CD4-positive, alpha-beta T cell treated with Interleukin-2 at 100 ng/mL for 4 hours (primary cell): ENCODE measurements around the gene DLX1.
A peak's percentile ranks its signal among the peaks of the same experiment; 100 is the strongest.
"Not testable (repeated sequence)": the region's sequence is repeated elsewhere in the genome, so short reads cannot be mapped to it uniquely, and the experiment has no call there.

ENCODE experiments used
- DNase-seq: peaks from one replicate; pipeline ENCODE4 v3.0.0-alpha.2; 2020; ENCODE audit warnings: low spot score

Gene DLX1

GRCh38 chr2:172098650-172099471 is 13.6 kb downstream of the DLX1 start:
- DNase-seq: no peak

- no peak for DNase-seq
These were observed 14.3 kb downstream of the DLX1 start for GRCh38 chr2:172099472-172100079.

GRCh38 chr2:172100080-172100934 is 15.0 kb downstream of the DLX1 start:
- no peak for DNase-seq

DNA sequence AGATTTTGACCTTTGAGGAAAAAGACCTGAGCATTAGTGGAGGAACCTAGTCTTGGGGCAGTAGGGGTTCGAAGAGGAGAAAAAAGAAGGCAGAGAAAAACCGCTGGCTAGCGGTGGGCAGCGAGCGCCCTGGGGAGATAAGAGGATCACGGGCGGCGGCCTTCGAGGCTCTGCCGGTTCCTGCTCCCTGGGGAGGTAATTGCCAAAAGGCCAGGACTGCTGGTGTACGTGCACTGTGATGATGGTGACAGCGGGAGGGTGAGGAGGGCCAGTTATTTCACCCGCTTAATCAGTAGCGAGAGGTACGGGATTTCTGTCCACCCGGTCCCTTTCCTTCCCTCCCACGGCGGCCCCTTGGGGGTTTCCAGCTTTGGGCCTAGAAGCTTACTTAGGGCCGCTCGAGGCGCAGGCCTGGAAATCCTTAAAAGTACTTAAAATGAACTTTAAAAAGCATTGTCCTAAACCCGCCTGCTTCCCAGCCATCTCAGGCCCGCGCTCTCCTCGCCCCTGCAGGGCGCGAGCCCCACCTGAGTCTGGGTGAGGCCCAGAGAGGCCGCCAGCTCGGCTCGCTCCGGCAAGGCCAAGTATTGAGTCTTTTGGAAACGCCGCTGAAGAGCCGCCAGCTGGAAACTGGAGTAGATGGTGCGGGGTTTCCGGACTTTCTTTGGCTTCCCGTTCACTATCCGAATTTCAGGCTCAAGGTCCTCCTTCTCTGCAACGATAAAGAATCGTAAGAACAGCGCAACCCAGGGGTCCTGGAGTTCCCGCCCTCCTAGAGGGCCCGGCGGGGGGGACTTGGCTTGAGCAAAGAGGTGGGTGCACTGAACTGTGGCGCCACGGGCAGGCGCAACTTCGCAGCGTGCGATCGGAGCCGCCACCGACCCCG is 15.9 kb downstream of the DLX1 start:
- DNase-seq: no peak

GRCh38 chr2:172101821-172102390 is 16.6 kb downstream of the DLX1 start:
- no peak for DNase-seq

DNA sequence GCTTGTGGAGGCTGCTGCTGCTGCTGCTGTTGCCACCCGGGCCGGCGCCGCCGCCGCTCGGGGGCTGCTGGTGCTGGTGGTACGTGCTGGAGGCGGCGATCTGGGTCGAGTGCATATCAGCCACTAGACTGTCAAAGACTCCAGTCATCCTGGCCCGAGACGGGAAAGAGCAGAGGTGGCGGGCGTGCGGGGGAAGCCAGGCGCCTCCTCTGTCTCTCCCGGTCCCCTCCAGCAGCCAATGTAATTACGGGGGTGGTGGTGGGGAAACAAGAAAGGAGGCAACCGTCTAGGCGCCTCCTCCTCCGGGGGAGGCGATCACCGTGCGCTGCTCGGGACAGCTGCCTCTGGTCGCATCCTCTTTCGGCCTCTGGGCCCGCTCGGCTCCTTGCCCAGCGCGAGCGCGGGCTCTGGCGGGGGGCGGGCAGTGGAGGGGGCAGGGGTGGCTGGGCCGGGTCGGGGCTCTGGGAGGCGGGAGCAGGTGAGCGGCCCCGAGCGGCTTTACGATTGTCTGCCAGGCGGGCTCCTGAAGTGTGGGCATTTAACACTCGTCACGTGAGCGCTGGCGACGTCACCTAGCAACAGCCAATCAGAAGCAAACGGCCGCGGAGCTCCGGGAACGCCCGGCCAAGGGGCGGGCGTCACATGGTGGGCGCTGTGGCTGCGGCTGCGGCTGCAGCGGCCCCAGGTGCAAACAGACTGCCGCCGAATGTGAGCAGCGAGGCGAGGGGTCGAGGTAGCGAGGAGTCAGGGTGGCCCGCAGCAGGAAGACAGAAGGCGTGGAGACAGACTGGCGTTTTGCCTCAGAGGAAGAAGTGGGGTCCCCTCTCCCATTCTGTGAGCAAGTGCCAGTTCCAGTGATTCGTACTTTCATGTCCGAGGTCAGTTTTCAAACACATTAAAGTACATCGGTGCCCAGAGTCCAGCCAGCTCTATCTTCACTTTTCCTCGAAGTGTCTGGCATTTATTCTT is 17.4 kb downstream of the DLX1 start, which contains the start of gene DLX2:
Gene DLX2, minus strand, starts transcription at position 510 of the 969 bp plus-strand sequence. Its CDS starts 362 bp downstream, at position 148.
- peak; percentile 60 for DNase-seq

DNA sequence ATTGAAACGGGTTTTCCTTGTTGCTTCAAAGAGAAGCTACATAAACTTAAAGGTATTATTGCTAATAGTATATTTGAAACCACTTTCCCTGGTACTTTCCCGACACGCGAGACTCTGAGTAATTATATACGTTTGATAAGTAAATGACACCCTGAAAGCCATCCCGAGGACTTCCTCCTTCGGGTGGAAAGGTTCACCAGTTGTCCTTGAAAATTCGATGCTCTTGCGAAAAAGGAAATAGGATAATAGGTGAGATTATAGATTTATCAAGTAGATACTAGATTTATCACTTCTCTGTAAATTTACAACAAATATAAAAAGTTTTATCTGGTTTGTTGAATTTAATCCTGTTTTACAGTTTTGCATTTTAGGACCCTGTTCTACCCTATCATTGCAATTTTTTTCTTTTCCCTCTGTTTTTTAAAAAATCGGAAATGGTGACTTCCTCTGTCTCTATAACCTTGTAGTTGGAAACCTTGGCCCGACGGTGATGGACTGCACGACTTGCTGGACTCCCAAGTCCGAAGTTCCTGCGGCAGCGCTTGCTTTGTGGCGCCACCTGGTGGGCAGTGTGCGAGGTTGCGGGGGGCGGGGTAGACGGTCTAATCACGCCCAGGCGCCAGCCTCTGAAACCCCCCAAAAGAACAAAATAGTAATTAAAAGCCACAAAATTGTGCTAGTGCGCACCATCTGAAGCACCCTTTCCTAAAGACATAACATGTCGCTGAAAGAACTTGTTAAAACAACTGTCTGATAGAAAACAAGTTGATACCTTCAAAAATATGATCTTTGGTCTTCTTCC is 18.4 kb downstream of the DLX1 start:
- DNase-seq: peak; percentile 71

GRCh38 chr2:172105471-172106107 is 20.3 kb downstream of the DLX1 start:
- no peak for DNase-seq

GRCh38 chr2:172106108-172106961 is 21.0 kb downstream of the DLX1 start:
- peak; percentile 49 for DNase-seq

DNA sequence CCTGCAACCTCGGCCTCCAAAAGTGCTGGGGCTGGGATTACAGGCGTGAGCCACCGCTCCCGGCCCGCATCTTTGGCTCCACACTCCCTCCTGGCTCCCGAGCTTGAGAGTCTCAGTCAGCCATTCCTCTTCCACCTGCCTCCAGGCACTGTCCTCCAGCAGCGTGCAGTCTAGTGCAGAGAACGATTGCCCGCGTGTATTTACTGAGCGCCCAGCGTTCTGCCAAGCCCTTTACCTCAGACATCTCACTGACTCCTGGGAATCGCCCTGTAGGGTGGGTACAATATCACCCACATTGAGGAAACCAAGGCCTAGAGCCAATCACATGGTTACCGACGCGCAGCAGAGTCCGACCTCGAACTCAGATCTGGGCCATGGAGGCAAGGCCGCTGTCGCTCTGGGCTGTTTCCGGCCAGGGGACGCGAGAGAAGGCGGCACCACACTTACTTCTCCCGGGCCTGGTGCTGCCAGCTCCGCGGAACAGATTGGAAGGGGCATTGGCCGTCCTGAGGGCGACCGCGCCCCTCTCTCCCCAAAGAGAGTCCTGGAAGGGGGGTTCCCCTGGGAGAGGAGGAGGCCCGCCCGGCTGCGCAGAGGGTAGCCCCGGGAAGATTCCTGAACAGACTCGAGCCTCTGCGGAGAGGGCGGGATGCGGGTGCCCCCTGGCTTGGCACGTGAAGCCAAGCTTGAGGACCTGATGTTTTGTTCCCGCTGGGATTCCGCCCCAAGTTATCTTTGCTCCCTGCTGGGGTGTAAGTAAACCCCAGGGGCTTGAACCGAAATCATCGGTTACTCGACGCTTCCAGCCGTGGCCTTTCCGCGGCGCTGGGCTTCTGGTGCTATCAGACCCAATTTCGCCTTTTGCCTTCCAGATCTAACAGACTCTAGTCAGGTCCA is 22.6 kb downstream of the DLX1 start:
- DNase-seq: no peak

GRCh38 chr2:172108587-172108930 is 23.3 kb downstream of the DLX1 start:
- DNase-seq: no peak

DNA sequence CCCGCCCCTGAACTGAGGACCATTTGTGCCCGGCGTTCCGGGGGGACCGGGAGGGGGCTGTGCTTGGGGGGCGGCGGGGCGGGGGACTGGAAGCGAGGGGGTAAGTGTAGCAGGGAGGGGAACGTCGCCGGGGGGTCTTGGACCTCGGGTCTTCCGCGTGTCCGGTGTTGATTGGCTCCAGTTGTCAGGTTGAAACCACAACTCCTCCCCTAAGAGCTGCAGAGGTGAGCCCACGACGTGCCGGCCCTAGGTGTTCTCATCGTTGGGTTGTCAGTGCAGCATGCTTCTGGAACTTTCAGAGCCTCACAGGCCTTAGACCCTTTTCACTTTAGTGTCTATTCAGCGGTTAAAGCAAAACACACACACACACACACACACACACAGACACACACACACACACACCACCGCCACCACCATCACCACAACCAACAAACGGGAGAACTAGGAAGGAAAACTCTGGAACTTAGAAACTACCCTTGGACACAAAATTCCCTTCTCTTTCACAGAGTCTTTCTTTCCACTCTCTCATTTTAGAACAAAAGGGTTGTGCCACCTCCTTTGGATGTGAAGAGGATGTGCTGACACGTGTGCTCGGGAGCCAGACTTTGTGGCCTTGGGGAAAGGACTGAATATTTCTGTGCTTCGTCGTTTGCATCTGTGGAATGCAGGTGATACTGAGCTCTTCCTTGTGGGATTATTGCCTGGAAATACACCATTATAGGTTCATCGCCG is 24.1 kb downstream of the DLX1 start:
- DNase-seq: no peak

DNA sequence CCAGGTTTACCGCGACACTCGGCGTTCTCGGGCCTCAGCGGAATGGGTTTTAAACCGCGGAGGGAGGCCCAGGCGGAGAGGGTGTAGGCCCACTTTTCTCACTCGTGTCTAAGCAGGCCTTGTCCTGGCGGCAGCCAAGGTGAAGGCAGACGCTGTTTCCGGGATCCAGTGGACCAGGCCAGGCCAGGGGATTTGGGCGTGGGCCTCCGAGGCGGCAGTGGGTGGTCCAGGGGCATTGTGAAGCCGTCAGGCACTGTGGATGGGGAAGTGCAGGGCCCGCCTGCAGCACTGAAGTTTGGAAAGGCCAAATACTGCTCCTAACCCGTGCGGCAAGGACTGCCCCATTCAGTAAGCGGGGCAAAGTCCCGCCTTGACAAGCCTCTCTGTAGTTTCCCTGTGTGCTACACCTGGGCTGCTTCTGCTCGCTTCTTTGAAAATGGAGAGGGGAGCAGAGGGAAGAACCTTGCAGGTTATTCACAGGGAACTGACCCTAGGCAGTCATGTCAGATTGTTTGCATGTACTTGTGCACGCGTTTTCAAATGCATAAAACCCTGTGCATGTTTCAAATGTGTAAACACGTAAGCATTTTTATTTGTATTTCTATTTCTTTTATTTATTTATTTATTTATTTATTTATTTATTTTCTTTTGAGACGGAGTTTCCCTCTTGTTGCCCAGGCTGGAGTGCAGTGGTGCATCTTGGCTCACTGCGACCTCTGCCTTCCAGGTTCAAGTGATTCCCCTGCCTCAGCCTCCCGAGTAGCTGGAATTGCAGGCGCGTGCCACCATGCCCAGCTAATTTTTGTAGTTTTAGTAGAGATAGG is 24.9 kb downstream of the DLX1 start:
- no peak for DNase-seq

DNA sequence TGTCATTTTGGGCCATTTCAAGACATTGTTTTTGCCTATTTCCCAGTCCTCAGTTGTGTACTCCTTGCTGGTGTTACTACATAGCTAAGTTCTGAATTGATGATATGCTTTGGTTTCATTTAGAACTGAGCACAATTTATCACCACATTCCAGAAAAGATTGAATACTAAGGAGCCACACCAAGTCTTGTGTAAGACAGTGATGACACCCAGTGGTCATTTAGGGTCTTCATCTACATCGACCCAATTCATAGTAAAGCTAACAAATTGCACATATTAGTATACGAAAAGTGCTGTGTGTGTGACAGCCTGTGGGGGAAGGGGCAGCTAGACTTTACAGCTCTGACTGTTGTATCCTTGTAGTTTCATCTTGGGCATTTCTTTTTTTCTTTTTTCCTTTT is 28.3 kb downstream of the DLX1 start:
- no peak for DNase-seq

DNA sequence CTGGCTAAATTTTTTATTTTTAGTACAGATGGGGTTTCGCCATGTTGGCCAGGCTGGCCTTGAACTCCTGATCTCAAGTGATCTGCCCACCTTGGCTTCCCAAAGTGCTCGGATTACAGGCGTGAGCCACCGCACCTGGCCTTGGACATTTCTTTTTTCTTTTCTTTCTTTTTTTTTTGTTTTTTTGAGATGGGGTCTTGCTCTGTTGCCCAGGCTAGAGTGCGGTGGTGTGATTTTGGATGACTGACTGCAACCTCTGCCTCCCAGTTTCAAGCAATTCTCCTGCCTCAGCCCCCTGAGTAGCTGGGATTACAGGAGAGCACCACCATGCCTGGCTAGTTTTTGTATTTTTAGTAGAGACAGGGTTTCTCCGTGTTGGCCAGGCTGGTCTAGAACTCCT is 28.9 kb downstream of the DLX1 start:
- not testable (repeated sequence) for DNase-seq
